Measurements from ENCODE around the gene MORN5.

MORN5 gene

DNA sequence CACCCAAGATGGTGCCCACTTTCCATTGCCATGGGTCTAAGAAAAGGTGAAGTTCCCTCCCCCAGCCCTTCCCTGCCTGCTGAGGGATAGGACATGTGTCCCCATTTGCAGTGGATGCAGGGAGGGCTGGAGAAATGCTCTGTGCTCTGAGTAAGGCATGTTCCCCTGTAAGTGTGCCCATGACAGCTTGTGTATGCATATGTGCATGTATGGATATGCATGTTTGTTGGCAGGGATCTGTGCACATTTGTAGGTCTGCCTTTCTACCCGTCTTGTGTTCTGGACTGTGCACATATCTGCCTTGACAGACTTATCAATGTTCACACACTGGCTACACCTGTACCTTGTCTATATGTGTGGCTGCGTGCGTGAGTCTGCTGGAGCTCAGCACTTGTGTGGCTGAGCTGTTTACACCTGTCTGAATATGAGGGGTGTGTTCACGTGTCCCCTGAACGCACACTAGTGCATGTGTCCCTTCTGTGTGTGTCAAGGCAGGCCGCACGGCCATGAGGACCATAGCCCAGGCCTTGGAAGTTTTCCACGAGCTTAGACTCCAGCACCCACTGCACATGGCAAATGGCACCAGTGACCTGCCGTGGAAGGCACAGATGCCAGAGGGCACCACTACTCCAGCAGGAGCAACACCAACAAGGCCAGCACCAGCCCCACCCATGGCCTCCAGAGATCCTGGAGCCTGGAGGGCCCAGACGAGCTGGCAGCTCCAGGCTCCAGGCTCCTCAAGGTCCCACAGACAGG lies 39.2 kb upstream of the MORN5 start:
- TF ChIP-seq GATA3 (IDR thresholded peaks at IDR 0.05; ENCODE audit: low read depth, low read length): no peak
- no peak for TF ChIP-seq GATA2 (IDR thresholded peaks at IDR 0.05; ENCODE audit: low read depth, low read length)

DNA sequence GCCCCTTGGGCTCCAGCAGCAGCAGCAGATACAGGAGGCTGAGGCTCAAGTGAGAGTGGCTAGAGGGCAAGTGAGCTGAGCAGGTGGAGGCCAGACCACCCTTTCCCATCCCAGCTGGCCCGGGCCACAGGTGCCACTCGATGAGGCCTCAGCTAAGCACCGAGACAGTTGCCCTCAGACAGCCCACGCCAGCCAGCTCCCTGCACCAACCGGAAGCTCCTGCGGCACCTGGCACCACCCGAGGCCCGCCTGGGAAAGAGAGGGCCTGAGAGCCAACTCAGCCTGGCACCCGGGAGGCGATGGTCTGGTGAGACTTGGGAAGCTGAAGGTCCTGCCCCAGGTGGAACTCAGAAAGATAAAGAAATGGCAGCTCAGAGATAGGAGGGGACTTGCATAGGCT lies 38.3 kb upstream of the MORN5 start:
- no peak for TF ChIP-seq GATA3 (IDR thresholded peaks at IDR 0.05; ENCODE audit: low read depth, low read length)
- no peak for TF ChIP-seq GATA2 (IDR thresholded peaks at IDR 0.05; ENCODE audit: low read depth, low read length)

GRCh38 chr9:122121931-122122330 lies 37.8 kb upstream of the MORN5 start:
- TF ChIP-seq GATA2 (IDR thresholded peaks at IDR 0.05; ENCODE audit: low read depth, low read length) (no peak), GATA3 (IDR thresholded peaks at IDR 0.05; ENCODE audit: low read depth, low read length) (no peak)

DNA sequence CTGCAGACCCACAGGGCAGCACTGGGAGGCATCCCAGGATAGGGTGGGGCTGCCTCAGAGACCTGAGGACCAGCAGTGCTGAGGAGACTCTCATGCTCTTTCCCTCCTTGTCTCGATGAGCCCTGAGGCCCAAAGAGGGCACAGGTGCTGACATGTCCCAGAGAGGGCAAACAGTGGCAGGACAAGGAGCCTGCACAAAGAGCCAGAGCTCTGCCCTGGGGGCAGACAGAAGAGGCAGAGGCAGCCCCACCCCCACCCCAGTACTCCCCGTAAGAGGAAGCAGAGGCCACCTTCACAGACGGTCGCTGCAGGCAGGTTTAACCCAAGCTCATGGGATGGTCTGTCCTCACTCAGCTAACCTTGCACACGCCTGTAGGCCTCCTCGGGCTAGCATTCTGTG lies 37.2 kb upstream of the MORN5 start:
- TF ChIP-seq GATA2 (IDR thresholded peaks at IDR 0.05; ENCODE audit: low read depth, low read length) (no peak), GATA3 (IDR thresholded peaks at IDR 0.05; ENCODE audit: low read depth, low read length) (no peak)

- TF ChIP-seq GATA3 (IDR thresholded peaks at IDR 0.05; ENCODE audit: low read depth, low read length) (no peak), GATA2 (IDR thresholded peaks at IDR 0.05; ENCODE audit: low read depth, low read length) (no peak)
Observed at GRCh38 chr9:122122903-122123632, 36.6 kb upstream of the MORN5 start.

- TF ChIP-seq GATA2 (IDR thresholded peaks at IDR 0.05; ENCODE audit: low read depth, low read length) (no peak), GATA3 (IDR thresholded peaks at IDR 0.05; ENCODE audit: low read depth, low read length) (no peak)
Observed at GRCh38 chr9:122124048-122124447, 35.7 kb upstream of the MORN5 start.

- TF ChIP-seq GATA2 (IDR thresholded peaks at IDR 0.05; ENCODE audit: low read depth, low read length) (no peak), GATA3 (IDR thresholded peaks at IDR 0.05; ENCODE audit: low read depth, low read length) (no peak)
Observed at GRCh38 chr9:122124528-122124927, 35.2 kb upstream of the MORN5 start.

GRCh38 chr9:122125158-122125508 lies 34.6 kb upstream of the MORN5 start:
- no peak for TF ChIP-seq GATA2 (IDR thresholded peaks at IDR 0.05; ENCODE audit: low read depth, low read length)
- no peak for TF ChIP-seq GATA3 (IDR thresholded peaks at IDR 0.05; ENCODE audit: low read depth, low read length)

- TF ChIP-seq GATA2 (IDR thresholded peaks at IDR 0.05; ENCODE audit: low read depth, low read length): no peak
- TF ChIP-seq GATA3 (IDR thresholded peaks at IDR 0.05; ENCODE audit: low read depth, low read length): no peak
Observed at GRCh38 chr9:122125509-122126330, 34.0 kb upstream of the MORN5 start.

DNA sequence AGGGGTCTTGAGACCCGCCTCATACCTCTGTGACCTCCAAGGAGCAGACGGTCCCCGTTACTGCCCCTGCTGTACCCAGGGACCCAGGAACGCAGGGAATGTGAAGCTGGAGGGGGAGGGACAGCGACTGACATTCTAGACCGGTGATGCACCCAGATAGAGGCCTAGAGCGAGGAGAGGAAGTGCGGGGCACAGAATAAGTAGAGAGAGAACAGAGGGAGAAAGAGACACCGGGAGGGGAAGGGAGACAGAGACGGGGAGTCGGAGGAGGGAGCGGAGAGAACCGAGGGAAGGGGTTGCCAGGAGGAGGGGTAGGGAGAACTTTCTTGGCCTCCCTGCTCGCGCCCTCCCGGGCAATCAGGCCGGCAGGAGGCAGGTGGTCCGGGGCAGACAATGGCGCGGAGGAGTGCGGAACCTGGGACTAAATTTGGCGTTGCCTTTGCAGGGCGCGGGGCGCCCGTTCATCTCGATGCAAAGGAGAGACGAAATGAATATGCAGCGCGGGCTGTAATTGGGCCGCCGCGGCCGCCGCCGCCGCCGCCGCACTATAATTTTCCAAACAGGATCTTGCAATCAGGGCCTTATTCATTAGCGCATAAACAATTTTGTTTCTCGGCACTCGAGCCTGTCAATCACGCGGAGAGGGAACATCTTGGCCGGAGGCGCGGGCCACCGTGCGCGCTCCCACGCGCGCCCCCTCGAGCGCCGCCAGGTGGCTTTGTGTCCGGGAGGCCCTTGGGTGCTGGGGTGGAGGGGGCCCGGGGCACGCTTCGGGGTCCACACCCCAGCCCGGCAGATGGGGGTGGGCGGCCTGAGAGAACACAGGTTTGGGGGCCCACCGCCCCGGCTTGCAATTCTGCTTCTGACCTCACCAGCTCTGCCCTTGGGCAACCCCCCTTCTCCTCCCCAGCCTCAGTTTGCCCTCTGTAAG lies 33.1 kb upstream of the MORN5 start:
- no peak for TF ChIP-seq GATA2 (IDR thresholded peaks at IDR 0.05; ENCODE audit: low read depth, low read length)
- no peak for TF ChIP-seq GATA3 (IDR thresholded peaks at IDR 0.05; ENCODE audit: low read depth, low read length)

- TF ChIP-seq GATA3 (IDR thresholded peaks at IDR 0.05; ENCODE audit: low read depth, low read length) (no peak), GATA2 (IDR thresholded peaks at IDR 0.05; ENCODE audit: low read depth, low read length) (no peak)
Observed at GRCh38 chr9:122127396-122127798, 32.3 kb upstream of the MORN5 start.

- TF ChIP-seq GATA3 (IDR thresholded peaks at IDR 0.05; ENCODE audit: low read depth, low read length) (no peak), GATA2 (IDR thresholded peaks at IDR 0.05; ENCODE audit: low read depth, low read length) (no peak)
Observed at GRCh38 chr9:122128007-122128968, 31.4 kb upstream of the MORN5 start.

Data from SH-SY5Y (cell line).